ENCODE data around the gene TRIM56. TPM values are rescaled to one million over a fixed set of nuclear protein-coding genes. Genes with fewer than 3 reads are reported as not detected.

Gene TRIM56
- total and polyA plus RNA-seq, 2 of the 13 experiments (the other 11 are each of a cell fraction or from before 2014, with no cell fraction given) = 3.2 to 7.1 TPM

GRCh38 chr7:101058355-101058754 is 26.9 kb upstream of the TRIM56 start (continued):
- TF ChIP-seq ZNF280D (CRISPR knock-in tag; IDR thresholded peaks at IDR 0.05) = peak; percentile 66; the same call in 1 of the 2 replicates
- TF ChIP-seq BCL3 (CRISPR knock-in tag; IDR thresholded peaks at IDR 0.05) = no peak
- no peak for TF ChIP-seq TOPORS (CRISPR knock-in tag; IDR thresholded peaks at IDR 0.05)
- TF ChIP-seq JDP2 (CRISPR knock-in tag; IDR thresholded peaks at IDR 0.05; ENCODE audit: borderline replicate concordance) = peak; percentile 43; the same call in 1 of the 2 replicates
- no peak for TF ChIP-seq MAX (IDR thresholded peaks at IDR 0.05)
- no peak for TF ChIP-seq ZNF34 (CRISPR knock-in tag; IDR thresholded peaks at IDR 0.05; ENCODE audit: borderline replicate concordance)
- no peak; the same call in 1 of the 2 replicates for TF ChIP-seq NFKB2 (CRISPR knock-in tag; IDR thresholded peaks at IDR 0.05; ENCODE audit: borderline replicate concordance)
- TF ChIP-seq ZNF367 (CRISPR knock-in tag; IDR thresholded peaks at IDR 0.05; ENCODE audit: borderline replicate concordance) = no peak
- TF ChIP-seq RNF2 (conservative IDR thresholded peaks at IDR 0.05; ENCODE audit: low read depth) = no peak; the same call in 1 of the 2 replicates
- 0 out of 2 replicates have a peak, but pooled peaks have one; percentile 45 for TF ChIP-seq MLX (CRISPR knock-in tag; IDR thresholded peaks at IDR 0.05)
- no peak; the same call in 1 of the 2 replicates for TF ChIP-seq ETV5 (CRISPR knock-in tag; IDR thresholded peaks at IDR 0.05; ENCODE audit: borderline replicate concordance)
- no peak for TF ChIP-seq NFRKB (IDR thresholded peaks at IDR 0.05)
- no peak for TF ChIP-seq ZSCAN5A (CRISPR knock-in tag; IDR thresholded peaks at IDR 0.05; ENCODE audit: borderline replicate concordance)
- TF ChIP-seq ATF6 (CRISPR knock-in tag; conservative IDR thresholded peaks at IDR 0.05) = peak; percentile 94; the same call in 1 of the 2 replicates
- peak; percentile 73; the same call in 1 of the 2 replicates for TF ChIP-seq ZNF678 (CRISPR knock-in tag; IDR thresholded peaks at IDR 0.05)
- TF ChIP-seq ELF4 (CRISPR knock-in tag; IDR thresholded peaks at IDR 0.05; ENCODE audit: borderline replicate concordance) = no peak
- no peak for TF ChIP-seq RBM39 (IDR thresholded peaks at IDR 0.05; ENCODE audit: low read depth, low read length, poor library complexity, severe bottlenecking)
- TF ChIP-seq SPEN (CRISPR knock-in tag; IDR thresholded peaks at IDR 0.05; ENCODE audit: low read depth) = 0 out of 2 replicates have a peak, but pooled peaks have one; percentile 34
- TF ChIP-seq ZNF230 (CRISPR knock-in tag; IDR thresholded peaks at IDR 0.05) = no peak
- no peak for TF ChIP-seq ZFX (CRISPR knock-in tag; IDR thresholded peaks at IDR 0.05; ENCODE audit: low read depth)
- peak; percentile 72; the same call in 1 of the 2 replicates for TF ChIP-seq ZNF790 (CRISPR knock-in tag; IDR thresholded peaks at IDR 0.05; ENCODE audit: borderline replicate concordance)
- no peak; the same call in 1 of the 2 replicates for TF ChIP-seq ZSCAN20 (CRISPR knock-in tag; IDR thresholded peaks at IDR 0.05; ENCODE audit: borderline replicate concordance)
